BJ (cell line): Measurements from ENCODE around the gene GALNTL6. TPM values are rescaled to one million over a fixed set of nuclear protein-coding genes. Genes with fewer than 3 reads are reported as not detected.

Experiments used
- CTCF ChIA-PET: fragments of 350-600 bp; formaldehyde crosslinking; extraction: SDS; loops from one replicate; lab custom pipeline; 2021; ENCODE audit warnings: antibody characterized with exemption, inconsistent platforms; lab: Yijun Ruan, JAX
- POLR2A ChIA-PET: fragments of 300-600 bp; sonication (Branson Sonifier 250); formaldehyde crosslinking; extraction: SDS; loops from one replicate; lab custom pipeline; 2021; ENCODE audit warnings: antibody characterized with exemption; lab: Charles Lee
- DNase-seq: peaks from one replicate; pipeline ENCODE4 v3.0.0-alpha.2; 2011; ENCODE audit warnings: low read depth
- H3K27me3 ChIP-seq: 2 replicates; pipeline ENCODE4 v1.6.0; 2011; ENCODE audit warnings: low read length; ENCODE audit not compliant: control insufficient read depth, insufficient read depth
- H3K36me3 ChIP-seq: 2 replicates; pipeline ENCODE4 v1.5.1; 2011; ENCODE audit warnings: low read length; ENCODE audit not compliant: control insufficient read depth, insufficient read depth
- H3K4me3 ChIP-seq: 2 replicates; pipeline ENCODE4 v1.5.1; 2011; ENCODE audit warnings: low read depth, mild to moderate bottlenecking, control low read depth, low read length
- polyA plus RNA-seq: library from polyadenylated mRNA; depleted of rRNA; stranded (reverse); fragments of >200 nt; gene quantifications from 2 replicates; pipeline ENCODE4 v1.2.3, GENCODE V29; 2011
- TF ChIP-seq, protein P1 (sequence below): IDR thresholded peaks from 2 replicates; pipeline ENCODE4 v1.5.1; 2011; ENCODE audit warnings: low read depth, mild to moderate bottlenecking, control low read depth, inconsistent platforms, low read length, moderate library complexity; ENCODE audit not compliant: insufficient read depth

The GALNTL6 gene
- polyA plus RNA-seq, 1 experiment: 0.02 TPM

DNA sequence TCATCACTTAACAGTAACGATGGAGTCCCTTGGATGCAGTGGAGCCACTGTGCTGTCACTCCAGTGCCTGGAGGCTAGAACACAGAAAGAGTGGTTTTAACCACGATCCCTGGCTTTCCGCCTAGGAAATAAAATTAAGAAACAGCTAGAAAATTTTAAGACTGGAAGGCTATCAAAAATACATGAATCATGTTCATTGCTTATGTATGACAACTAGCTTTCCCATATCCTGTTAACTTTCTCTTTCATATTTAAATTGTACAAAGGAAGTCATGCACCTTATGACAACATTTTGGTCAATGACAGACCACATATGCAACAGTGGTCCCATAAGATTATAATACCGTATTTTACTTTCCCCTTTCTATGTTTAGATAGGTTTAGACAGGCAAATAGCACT is 115.1 kb downstream of the GALNTL6 start:
- POLR2A ChIA-PET: no interaction called here
- H3K4me3 ChIP-seq: no peak overlapping the region
- no peaks in the 10 kb centered on the region for H3K36me3 ChIP-seq
- H3K27me3 ChIP-seq: no peaks in the 10 kb centered on the region
- no peak for DNase-seq
- CTCF ChIA-PET: no interaction called here
- TF ChIP-seq, protein P1, sequence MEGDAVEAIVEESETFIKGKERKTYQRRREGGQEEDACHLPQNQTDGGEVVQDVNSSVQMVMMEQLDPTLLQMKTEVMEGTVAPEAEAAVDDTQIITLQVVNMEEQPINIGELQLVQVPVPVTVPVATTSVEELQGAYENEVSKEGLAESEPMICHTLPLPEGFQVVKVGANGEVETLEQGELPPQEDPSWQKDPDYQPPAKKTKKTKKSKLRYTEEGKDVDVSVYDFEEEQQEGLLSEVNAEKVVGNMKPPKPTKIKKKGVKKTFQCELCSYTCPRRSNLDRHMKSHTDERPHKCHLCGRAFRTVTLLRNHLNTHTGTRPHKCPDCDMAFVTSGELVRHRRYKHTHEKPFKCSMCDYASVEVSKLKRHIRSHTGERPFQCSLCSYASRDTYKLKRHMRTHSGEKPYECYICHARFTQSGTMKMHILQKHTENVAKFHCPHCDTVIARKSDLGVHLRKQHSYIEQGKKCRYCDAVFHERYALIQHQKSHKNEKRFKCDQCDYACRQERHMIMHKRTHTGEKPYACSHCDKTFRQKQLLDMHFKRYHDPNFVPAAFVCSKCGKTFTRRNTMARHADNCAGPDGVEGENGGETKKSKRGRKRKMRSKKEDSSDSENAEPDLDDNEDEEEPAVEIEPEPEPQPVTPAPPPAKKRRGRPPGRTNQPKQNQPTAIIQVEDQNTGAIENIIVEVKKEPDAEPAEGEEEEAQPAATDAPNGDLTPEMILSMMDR: no peak

DNA sequence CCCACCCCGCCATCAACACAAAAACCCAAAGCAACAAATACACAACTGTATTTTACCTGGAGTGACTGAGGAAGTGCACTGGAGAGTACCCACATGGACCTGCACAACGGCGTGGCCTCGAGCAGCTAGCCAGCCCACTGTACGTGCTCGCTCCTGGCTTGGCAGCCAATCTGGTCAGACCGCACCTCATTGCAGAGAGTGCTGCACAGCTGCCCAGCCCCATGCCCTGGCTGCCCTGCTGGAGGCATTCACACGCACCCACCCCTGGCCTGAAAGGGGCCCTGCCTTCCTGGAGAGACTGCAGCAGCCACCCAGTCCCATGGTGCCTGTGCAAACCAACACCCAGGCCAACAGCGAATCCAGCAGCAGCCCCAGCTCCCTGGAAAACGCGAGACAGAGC is 116.3 kb downstream of the GALNTL6 start:
- no peaks in the 10 kb centered on the region for H3K36me3 ChIP-seq
- ChIA-PET POLR2A (no interaction called here), CTCF (no interaction called here)
- H3K4me3 ChIP-seq: no peak overlapping the region
- H3K27me3 ChIP-seq: no peaks in the 10 kb centered on the region
- TF ChIP-seq, protein P1: no peak
- DNase-seq: no peak

DNA sequence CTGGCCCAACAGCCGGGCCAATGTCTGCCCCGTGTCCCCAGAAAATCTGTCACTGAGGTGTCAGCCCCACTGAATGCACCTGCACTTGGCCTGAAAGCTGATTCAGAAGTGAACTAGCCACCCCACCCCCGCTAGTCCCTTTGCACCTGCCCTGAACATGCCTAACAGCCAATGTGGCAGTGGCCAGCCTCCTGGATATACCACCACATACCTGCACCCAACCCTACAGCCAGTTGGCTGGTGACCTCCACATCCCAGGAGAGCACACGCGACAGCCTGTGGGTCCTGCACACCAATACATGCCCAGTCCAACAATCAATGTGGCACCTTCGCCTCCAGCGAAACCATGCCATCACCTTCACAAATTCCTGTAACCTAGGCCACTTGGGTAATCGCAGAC is 116.7 kb downstream of the GALNTL6 start:
- no peaks in the 10 kb centered on the region for H3K27me3 ChIP-seq
- TF ChIP-seq, protein P1: no peak
- ChIA-PET POLR2A (no interaction called here), CTCF (no interaction called here)
- H3K36me3 ChIP-seq: no peaks in the 10 kb centered on the region
- DNase-seq: no peak
- H3K4me3 ChIP-seq: no peak overlapping the region

DNA sequence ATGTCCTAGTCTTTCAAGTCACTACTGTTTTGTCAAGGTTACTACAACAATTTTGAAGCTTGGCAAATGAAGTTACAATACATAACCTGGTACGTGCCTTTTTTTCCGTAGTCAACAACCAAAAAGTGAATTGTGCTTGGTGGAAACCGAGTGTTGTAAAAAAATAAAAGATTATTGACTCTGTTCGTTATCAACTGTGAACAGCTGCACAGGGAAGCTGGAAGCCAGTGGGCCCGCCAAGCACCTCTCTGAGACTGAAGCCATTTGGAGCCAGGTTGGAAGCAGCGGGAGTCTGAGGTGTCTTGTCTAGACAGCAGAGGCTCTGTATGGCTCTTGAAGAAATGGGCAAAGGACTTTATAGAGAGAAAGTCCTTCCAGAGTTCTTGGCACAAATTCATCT is 119.0 kb downstream of the GALNTL6 start:
- Histone ChIP-seq H3K36me3 (no peaks in the 10 kb centered on the region), H3K27me3 (no peaks in the 10 kb centered on the region), H3K4me3 (no peak overlapping the region)
- DNase-seq: no peak
- ChIA-PET POLR2A (no interaction called here), CTCF (no interaction called here)
- TF ChIP-seq, protein P1: no peak

DNA sequence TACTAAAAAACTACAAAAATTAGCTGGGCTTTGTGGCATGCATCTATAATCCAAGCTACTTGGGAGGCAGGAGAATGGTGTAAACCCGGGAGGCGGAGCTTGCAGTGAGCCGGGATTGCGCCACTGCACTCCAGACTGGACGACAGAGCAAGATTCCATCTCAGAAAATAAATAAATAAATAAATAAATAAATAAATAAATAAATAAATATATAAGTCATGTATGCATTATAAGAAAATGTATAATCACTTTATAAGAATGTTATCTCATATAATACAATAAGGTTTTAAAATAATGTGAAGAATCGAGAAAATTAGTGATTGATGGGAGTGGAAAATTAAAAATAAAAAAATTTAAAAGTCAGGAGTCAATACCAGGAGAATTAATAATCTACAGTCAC is 127.5 kb downstream of the GALNTL6 start:
- no peaks in the 10 kb centered on the region for H3K36me3 ChIP-seq
- ChIA-PET POLR2A (no interaction called here), CTCF (no interaction called here)
- H3K4me3 ChIP-seq: no peak overlapping the region
- no peaks in the 10 kb centered on the region for H3K27me3 ChIP-seq
- DNase-seq: no peak
- TF ChIP-seq, protein P1: no peak
